ENCODE measurements around the gene FBXO24. TPM values are rescaled to one million over a fixed set of nuclear protein-coding genes. Genes with fewer than 3 reads are reported as not detected.

FBXO24 gene
- polyA plus RNA-seq, 1 donor = 2.3 TPM

GRCh38 chr7:100623951-100624824 lies 38.1 kb downstream of the FBXO24 start:
- no peak for DNase-seq

GRCh38 chr7:100626055-100626454 lies 39.9 kb downstream of the FBXO24 start:
- DNase-seq = no peak

GRCh38 chr7:100626530-100627237 lies 40.6 kb downstream of the FBXO24 start:
- DNase-seq = peak; percentile 58

- DNase-seq = no peak
Observed at GRCh38 chr7:100627238-100627549, 41.1 kb downstream of the FBXO24 start.

- DNase-seq = no peak
Observed at GRCh38 chr7:100629117-100629716, 43.1 kb downstream of the FBXO24 start.

GRCh38 chr7:100630066-100630465 lies 43.9 kb downstream of the FBXO24 start:
- no peak for DNase-seq

- DNase-seq = peak; percentile 57
Observed at GRCh38 chr7:100632951-100633717, 47.0 kb downstream of the FBXO24 start.

GRCh38 chr7:100639995-100640516 lies 53.9 kb downstream of the FBXO24 start:
- no peak for DNase-seq

- no peak for DNase-seq
Observed at GRCh38 chr7:100640517-100641440, 54.7 kb downstream of the FBXO24 start.

- no peak for DNase-seq
Observed at GRCh38 chr7:100641463-100641859, 55.3 kb downstream of the FBXO24 start, which contains the start of gene TFR2. TFR2 (minus strand) TSS chr7:100641552; CDS start chr7:100641509, 43 bp downstream.

- DNase-seq = no peak
Observed at GRCh38 chr7:100641860-100642533, 55.9 kb downstream of the FBXO24 start.

- no peak for DNase-seq
Observed at GRCh38 chr7:100642534-100642907, 56.4 kb downstream of the FBXO24 start.

- DNase-seq = no peak
Observed at GRCh38 chr7:100649826-100650565, 63.9 kb downstream of the FBXO24 start.

Other genes starting within 250 kb of the FBXO24 start
- 18.0 TPM for gene PILRB, start 228.2 kb upstream of the FBXO24 start, polyA plus RNA-seq (ENCODE audit: insufficient read length)
- 5.2 TPM for gene PILRA, start 212.8 kb upstream of the FBXO24 start, polyA plus RNA-seq (ENCODE audit: insufficient read length)
- gene ZCWPW1, start 157.6 kb upstream of the FBXO24 start, polyA plus RNA-seq (ENCODE audit: insufficient read length) = 7.1 TPM
- 35.9 TPM for gene MEPCE, start 156.5 kb upstream of the FBXO24 start, polyA plus RNA-seq (ENCODE audit: insufficient read length)
- gene PPP1R35, start 149.8 kb upstream of the FBXO24 start, polyA plus RNA-seq (ENCODE audit: insufficient read length) = 15.6 TPM
- 2.1 TPM for gene SPACDR, start 122.1 kb upstream of the FBXO24 start, polyA plus RNA-seq (ENCODE audit: insufficient read length)
- gene TSC22D4, start 107.1 kb upstream of the FBXO24 start, polyA plus RNA-seq (ENCODE audit: insufficient read length) = 61.5 TPM
- gene NYAP1, start 102.4 kb upstream of the FBXO24 start, polyA plus RNA-seq (ENCODE audit: insufficient read length) = 2.2 TPM
- gene AGFG2, start 47.1 kb upstream of the FBXO24 start, polyA plus RNA-seq (ENCODE audit: insufficient read length) = 15.6 TPM
- gene SAP25, start 12.4 kb upstream of the FBXO24 start, polyA plus RNA-seq (ENCODE audit: insufficient read length) = 3.5 TPM
- gene LRCH4, start 199 bp upstream of the FBXO24 start, polyA plus RNA-seq (ENCODE audit: insufficient read length) = 31.9 TPM
- gene PCOLCE, start 16.0 kb downstream of the FBXO24 start, polyA plus RNA-seq (ENCODE audit: insufficient read length) = 255 TPM
- 17.9 TPM for gene MOSPD3, start 26.2 kb downstream of the FBXO24 start, polyA plus RNA-seq (ENCODE audit: insufficient read length)
- gene TFR2, start 55.2 kb downstream of the FBXO24 start, polyA plus RNA-seq (ENCODE audit: insufficient read length) = 1.3 TPM
- gene ACTL6B, start 70.1 kb downstream of the FBXO24 start, polyA plus RNA-seq (ENCODE audit: insufficient read length) = not detected
- 159 TPM for gene GNB2, start 87.4 kb downstream of the FBXO24 start, polyA plus RNA-seq (ENCODE audit: insufficient read length)
- gene GIGYF1, start 107.9 kb downstream of the FBXO24 start, polyA plus RNA-seq (ENCODE audit: insufficient read length) = 39.7 TPM
- gene POP7, start 119.8 kb downstream of the FBXO24 start, polyA plus RNA-seq (ENCODE audit: insufficient read length) = 21.4 TPM
- gene EPO, start 134.1 kb downstream of the FBXO24 start, polyA plus RNA-seq (ENCODE audit: insufficient read length) = not detected
- gene ZAN, start 147.3 kb downstream of the FBXO24 start, polyA plus RNA-seq (ENCODE audit: insufficient read length) = not detected
- gene EPHB4, start 241.2 kb downstream of the FBXO24 start, polyA plus RNA-seq (ENCODE audit: insufficient read length) = 47.2 TPM